ENCODE results near the gene ARHGAP32.
"Not testable (repeated sequence)": the region's sequence is repeated elsewhere in the genome, so short reads cannot be mapped to it uniquely, and the experiment has no call there.

The ARHGAP32 gene

GRCh38 chr11:129190087-129190486 is 2.0 kb downstream of the ARHGAP32 start:
- DNase-seq (ENCODE audit: low spot score) = no peak
- ChIA-PET POLR2A (ENCODE audit: low non-redundant PET) (no interaction called here), CTCF (interaction anchor here (0.6 to 1.1 kb wide), 2 partner anchors 59 to 142 kb away, joined by 3 to 5 read pairs; no protein-coding TSS in a partner anchor)
- H3K27ac ChIP-seq = no peak overlapping the region
- no peak for TF ChIP-seq CTCF (conservative IDR thresholded peaks at IDR 0.05; ENCODE audit: low read depth)

DNA sequence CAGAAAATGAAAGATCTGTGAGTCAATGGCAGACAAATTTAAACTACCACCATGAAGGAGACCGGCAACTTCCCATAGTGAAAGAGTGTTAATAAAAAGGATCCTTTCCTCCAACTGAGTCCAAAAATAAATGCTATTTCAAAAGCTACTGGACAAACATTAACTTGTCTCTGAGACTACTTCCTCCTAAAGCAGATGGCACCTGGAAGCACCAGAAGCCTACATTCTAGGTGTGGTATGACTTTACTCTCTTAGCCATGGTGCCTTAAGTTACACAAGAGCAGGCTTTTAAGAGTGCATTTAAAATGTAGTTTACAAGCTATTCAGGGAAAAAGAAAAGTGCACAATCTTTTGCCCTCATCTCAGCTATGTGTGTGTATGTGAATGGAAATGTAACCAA is 2.5 kb downstream of the ARHGAP32 start:
- TF ChIP-seq CTCF (conservative IDR thresholded peaks at IDR 0.05; ENCODE audit: low read depth) = no peak
- ChIA-PET POLR2A (ENCODE audit: low non-redundant PET) (no interaction called here), CTCF (interaction anchor here (1.1 kb wide), 1 partner anchor 142 kb away, joined by 5 read pairs; no protein-coding TSS in a partner anchor)
- no peak overlapping the region for H3K27ac ChIP-seq
- no peak for DNase-seq (ENCODE audit: low spot score)

GRCh38 chr11:129185082-129185481 is 7.0 kb downstream of the ARHGAP32 start:
- CTCF ChIA-PET = interaction anchor here (0.5 kb wide), 1 partner anchor 144 kb away, joined by 3 read pairs; no protein-coding TSS in a partner anchor
- POLR2A ChIA-PET (ENCODE audit: low non-redundant PET); H3K27ac ChIP-seq; DNase-seq (ENCODE audit: low spot score): not testable (repeated sequence)

- ChIA-PET CTCF (interaction anchor here (0.5 to 0.6 kb wide), 2 partner anchors 144 to 643 kb away, joined by 3 read pairs; no protein-coding TSS in a partner anchor), POLR2A (ENCODE audit: low non-redundant PET) (no interaction called here)
- no peak for TF ChIP-seq CTCF (conservative IDR thresholded peaks at IDR 0.05; ENCODE audit: low read depth)
- no peak for DNase-seq (ENCODE audit: low spot score)
- H3K27ac ChIP-seq = no peak overlapping the region
Measured at GRCh38 chr11:129184581-129184980, 7.5 kb downstream of the ARHGAP32 start.

GRCh38 chr11:129167315-129167714 is 24.8 kb downstream of the ARHGAP32 start:
- DNase-seq (ENCODE audit: low spot score) = no peak
- H3K27ac ChIP-seq = no peak overlapping the region
- no peak for TF ChIP-seq CTCF (conservative IDR thresholded peaks at IDR 0.05; ENCODE audit: low read depth)
- ChIA-PET CTCF (no interaction called here), POLR2A (ENCODE audit: low non-redundant PET) (no interaction called here)

GRCh38 chr11:129163714-129164164 is 28.4 kb downstream of the ARHGAP32 start:
- ChIA-PET CTCF (no interaction called here), POLR2A (ENCODE audit: low non-redundant PET) (no interaction called here)
- no peak overlapping the region for H3K27ac ChIP-seq
- no peak for DNase-seq (ENCODE audit: low spot score)
- TF ChIP-seq CTCF (conservative IDR thresholded peaks at IDR 0.05; ENCODE audit: low read depth) = no peak

GRCh38 chr11:129157080-129157479 is 35.0 kb downstream of the ARHGAP32 start:
- CTCF ChIA-PET; POLR2A ChIA-PET (ENCODE audit: low non-redundant PET); H3K27ac ChIP-seq; DNase-seq (ENCODE audit: low spot score): not testable (repeated sequence)

- no peak overlapping the region for H3K27ac ChIP-seq
- ChIA-PET POLR2A (ENCODE audit: low non-redundant PET) (no interaction called here), CTCF (interaction anchor here (0.8 kb wide), 1 partner anchor 16 kb away, joined by 3 read pairs; no protein-coding TSS in a partner anchor)
- TF ChIP-seq CTCF (conservative IDR thresholded peaks at IDR 0.05; ENCODE audit: low read depth) = no peak
- DNase-seq (ENCODE audit: low spot score) = no peak
Measured at GRCh38 chr11:129155745-129156144, 36.4 kb downstream of the ARHGAP32 start.
